ENCODE measurements around the gene PRKCB. TPM values are rescaled to one million over a fixed set of nuclear protein-coding genes. Genes with fewer than 3 reads are reported as not detected.

The PRKCB gene
- polyA plus RNA-seq, 1 donor from 2014 or later, result 27.6 TPM

DNA sequence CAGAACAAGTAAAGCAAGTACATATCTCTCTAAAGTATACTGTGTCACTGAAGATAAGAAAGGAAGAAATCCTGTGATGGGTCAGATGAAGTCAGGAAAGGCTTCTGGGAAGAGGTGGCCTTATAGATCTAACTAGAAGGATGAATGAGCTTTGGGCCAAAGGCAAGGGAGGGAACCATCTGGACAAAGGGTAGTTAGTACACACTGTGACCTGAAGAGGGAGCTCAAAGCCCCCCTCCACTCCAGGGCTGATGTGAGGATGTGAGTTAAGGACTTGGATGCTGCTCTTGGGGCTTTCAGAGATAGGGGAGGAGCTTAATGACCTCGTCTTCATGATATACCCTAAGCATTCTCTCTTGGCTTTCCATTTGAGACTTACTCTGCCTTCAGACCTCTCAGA, 235.1 kb downstream of the PRKCB start (continued):
- TF ChIP-seq TAF1 (IDR thresholded peaks at IDR 0.05; ENCODE audit: low read depth) (no peak), EZH2 (IDR thresholded peaks at IDR 0.05; ENCODE audit: borderline replicate concordance, insufficient read depth, low read length, poor library complexity, severe bottlenecking) (no peak)

DNA sequence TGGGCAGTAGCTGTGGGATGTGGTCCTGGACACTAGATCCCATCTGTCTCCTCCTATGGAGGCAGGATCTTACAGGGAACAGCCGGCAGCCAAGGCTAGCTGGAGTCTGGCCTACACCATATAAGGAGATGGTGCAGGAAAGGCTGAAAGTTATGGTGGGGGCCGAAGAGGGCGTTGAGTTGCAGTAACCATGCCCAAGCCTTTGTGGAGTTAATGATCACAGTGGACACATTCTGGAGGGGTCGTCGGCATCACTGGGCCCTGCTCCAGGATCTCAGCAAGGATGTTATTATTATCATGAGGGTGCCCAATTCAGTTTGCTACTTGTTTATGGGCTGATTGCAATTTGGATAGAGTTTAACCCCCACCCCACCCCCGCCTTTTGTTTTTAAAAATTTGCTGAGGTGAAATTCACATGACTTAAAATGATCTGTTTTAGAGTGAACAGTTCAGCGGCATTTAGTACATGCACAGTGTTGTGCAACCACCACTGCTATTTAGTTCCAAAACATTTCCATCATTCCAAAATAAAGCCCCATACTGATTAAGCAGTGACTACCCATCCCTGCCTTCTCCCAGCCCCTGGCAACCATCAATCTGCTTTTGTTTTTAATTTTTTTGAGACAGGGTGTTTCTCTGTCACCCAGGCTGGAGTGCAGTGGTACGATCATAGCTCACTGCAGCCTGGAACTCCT, 236.0 kb downstream of the PRKCB start:
- no peak overlapping the region for H3K4me2 ChIP-seq (ENCODE audit: low read length)
- H3K36me3 ChIP-seq (ENCODE audit: insufficient read depth, low read length), result no peaks in the 10 kb centered on the region
- H3K9ac ChIP-seq (ENCODE audit: low read length), result no peak overlapping the region
- H4K20me1 ChIP-seq (ENCODE audit: insufficient read depth), result no peaks in the 10 kb centered on the region
- H3K79me2 ChIP-seq (replicated peaks; ENCODE audit: insufficient read depth, low read length), result no peaks in the 10 kb centered on the region
- no peak for TF ChIP-seq EZH2 (IDR thresholded peaks at IDR 0.05; ENCODE audit: borderline replicate concordance, insufficient read depth, low read length, poor library complexity, severe bottlenecking)
- no peaks in the 10 kb centered on the region for H3F3A ChIP-seq (ENCODE audit: insufficient read depth, low read length, poor library complexity, severe bottlenecking)
- H2AFZ ChIP-seq (ENCODE audit: low read depth, low read length), result no peak overlapping the region
- H3K27me3 ChIP-seq (ENCODE audit: insufficient read depth, low read depth, low read length), result no peaks in the 10 kb centered on the region
- no peak overlapping the region for H3K4me3 ChIP-seq (ENCODE audit: low read length)
- no peak overlapping the region for H3K27ac ChIP-seq (ENCODE audit: low read length)
- no peaks in the 10 kb centered on the region for H3K9me2 ChIP-seq (ENCODE audit: insufficient read depth, low read length)
- no peaks in the 10 kb centered on the region for H3K9me3 ChIP-seq (ENCODE audit: low read length)

DNA sequence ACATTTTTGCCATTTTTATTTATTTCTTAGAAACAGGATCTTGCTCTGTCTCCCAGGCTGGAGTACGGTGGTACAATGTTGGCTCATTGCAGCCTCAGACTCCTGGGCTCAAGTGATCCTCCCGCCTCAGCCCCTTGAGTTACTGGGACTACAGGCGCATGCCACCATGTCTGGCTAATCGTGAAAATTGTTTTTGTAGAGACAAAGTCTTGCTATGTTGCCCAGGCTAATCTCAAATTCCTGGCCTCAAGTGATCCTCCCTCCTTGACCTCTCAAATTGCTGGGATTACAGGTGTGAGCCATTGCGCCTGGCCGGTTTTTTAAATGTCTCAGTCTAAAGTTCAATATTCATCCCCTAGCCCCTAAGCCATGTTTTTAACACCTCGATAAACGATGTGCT, 237.5 kb downstream of the PRKCB start:
- Histone ChIP-seq H4K20me1 (ENCODE audit: insufficient read depth) (no peaks in the 10 kb centered on the region), H3K79me2 (replicated peaks; ENCODE audit: insufficient read depth, low read length) (no peaks in the 10 kb centered on the region), H3K4me3 (ENCODE audit: low read length) (no peak overlapping the region), H3K9me2 (ENCODE audit: insufficient read depth, low read length) (no peaks in the 10 kb centered on the region), H3K4me2 (ENCODE audit: low read length) (no peak overlapping the region), H2AFZ (ENCODE audit: low read depth, low read length) (no peak overlapping the region), H3K27ac (ENCODE audit: low read length) (no peak overlapping the region), H3K27me3 (ENCODE audit: insufficient read depth, low read depth, low read length) (no peaks in the 10 kb centered on the region), H3K9me3 (ENCODE audit: low read length) (no peaks in the 10 kb centered on the region), H3F3A (ENCODE audit: insufficient read depth, low read length, poor library complexity, severe bottlenecking) (no peaks in the 10 kb centered on the region), H3K36me3 (ENCODE audit: insufficient read depth, low read length) (no peaks in the 10 kb centered on the region), H3K9ac (ENCODE audit: low read length) (no peak overlapping the region)
- TF ChIP-seq RAD21 (conservative IDR thresholded peaks at IDR 0.05) (no peak), SMC3 (conservative IDR thresholded peaks at IDR 0.05; ENCODE audit: poor library complexity) (no peak), POLR2AphosphoS5 (IDR thresholded peaks at IDR 0.05) (no peak), MXI1 (conservative IDR thresholded peaks at IDR 0.05; ENCODE audit: poor library complexity, severe bottlenecking) (no peak), EZH2 (IDR thresholded peaks at IDR 0.05; ENCODE audit: borderline replicate concordance, insufficient read depth, low read length, poor library complexity, severe bottlenecking) (no peak), EP300 (conservative IDR thresholded peaks at IDR 0.05; ENCODE audit: poor library complexity, severe bottlenecking) (no peak), TAF1 (IDR thresholded peaks at IDR 0.05; ENCODE audit: low read depth) (no peak)
- TF ChIP-seq, protein P1, sequence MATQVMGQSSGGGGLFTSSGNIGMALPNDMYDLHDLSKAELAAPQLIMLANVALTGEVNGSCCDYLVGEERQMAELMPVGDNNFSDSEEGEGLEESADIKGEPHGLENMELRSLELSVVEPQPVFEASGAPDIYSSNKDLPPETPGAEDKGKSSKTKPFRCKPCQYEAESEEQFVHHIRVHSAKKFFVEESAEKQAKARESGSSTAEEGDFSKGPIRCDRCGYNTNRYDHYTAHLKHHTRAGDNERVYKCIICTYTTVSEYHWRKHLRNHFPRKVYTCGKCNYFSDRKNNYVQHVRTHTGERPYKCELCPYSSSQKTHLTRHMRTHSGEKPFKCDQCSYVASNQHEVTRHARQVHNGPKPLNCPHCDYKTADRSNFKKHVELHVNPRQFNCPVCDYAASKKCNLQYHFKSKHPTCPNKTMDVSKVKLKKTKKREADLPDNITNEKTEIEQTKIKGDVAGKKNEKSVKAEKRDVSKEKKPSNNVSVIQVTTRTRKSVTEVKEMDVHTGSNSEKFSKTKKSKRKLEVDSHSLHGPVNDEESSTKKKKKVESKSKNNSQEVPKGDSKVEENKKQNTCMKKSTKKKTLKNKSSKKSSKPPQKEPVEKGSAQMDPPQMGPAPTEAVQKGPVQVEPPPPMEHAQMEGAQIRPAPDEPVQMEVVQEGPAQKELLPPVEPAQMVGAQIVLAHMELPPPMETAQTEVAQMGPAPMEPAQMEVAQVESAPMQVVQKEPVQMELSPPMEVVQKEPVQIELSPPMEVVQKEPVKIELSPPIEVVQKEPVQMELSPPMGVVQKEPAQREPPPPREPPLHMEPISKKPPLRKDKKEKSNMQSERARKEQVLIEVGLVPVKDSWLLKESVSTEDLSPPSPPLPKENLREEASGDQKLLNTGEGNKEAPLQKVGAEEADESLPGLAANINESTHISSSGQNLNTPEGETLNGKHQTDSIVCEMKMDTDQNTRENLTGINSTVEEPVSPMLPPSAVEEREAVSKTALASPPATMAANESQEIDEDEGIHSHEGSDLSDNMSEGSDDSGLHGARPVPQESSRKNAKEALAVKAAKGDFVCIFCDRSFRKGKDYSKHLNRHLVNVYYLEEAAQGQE (IDR thresholded peaks at IDR 0.05; ENCODE audit: borderline replicate concordance), result no peak
- TF ChIP-seq, protein P2, sequence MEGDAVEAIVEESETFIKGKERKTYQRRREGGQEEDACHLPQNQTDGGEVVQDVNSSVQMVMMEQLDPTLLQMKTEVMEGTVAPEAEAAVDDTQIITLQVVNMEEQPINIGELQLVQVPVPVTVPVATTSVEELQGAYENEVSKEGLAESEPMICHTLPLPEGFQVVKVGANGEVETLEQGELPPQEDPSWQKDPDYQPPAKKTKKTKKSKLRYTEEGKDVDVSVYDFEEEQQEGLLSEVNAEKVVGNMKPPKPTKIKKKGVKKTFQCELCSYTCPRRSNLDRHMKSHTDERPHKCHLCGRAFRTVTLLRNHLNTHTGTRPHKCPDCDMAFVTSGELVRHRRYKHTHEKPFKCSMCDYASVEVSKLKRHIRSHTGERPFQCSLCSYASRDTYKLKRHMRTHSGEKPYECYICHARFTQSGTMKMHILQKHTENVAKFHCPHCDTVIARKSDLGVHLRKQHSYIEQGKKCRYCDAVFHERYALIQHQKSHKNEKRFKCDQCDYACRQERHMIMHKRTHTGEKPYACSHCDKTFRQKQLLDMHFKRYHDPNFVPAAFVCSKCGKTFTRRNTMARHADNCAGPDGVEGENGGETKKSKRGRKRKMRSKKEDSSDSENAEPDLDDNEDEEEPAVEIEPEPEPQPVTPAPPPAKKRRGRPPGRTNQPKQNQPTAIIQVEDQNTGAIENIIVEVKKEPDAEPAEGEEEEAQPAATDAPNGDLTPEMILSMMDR (IDR thresholded peaks at IDR 0.05; ENCODE audit: poor library complexity, severe bottlenecking), result no peak

Measured in neural cell (in vitro differentiated cells).